ENCODE data around the gene ZNF697. TPM values are rescaled to one million over a fixed set of nuclear protein-coding genes. Genes with fewer than 3 reads are reported as not detected.

ZNF697 gene
- total and polyA plus RNA-seq, 2 of the 4 experiments (the other 2 are of a cell fraction), result 6.2 to 10.2 TPM

- Histone ChIP-seq H3K4me1 (ENCODE audit: control insufficient read depth, insufficient read depth, low read length) (peaks cover 12% of the 10 kb centered on the region), H2BK20ac (ENCODE audit: low read depth, low read length) (no peak overlapping the region), H2AK5ac (ENCODE audit: low read depth, low read length) (no peak overlapping the region), H3K9me1 (ENCODE audit: insufficient read depth, low read length) (peaks cover 15% of the 10 kb centered on the region), H3K9ac (ENCODE audit: low read depth, low read length) (no peak overlapping the region), H3K18ac (ENCODE audit: low read depth, low read length) (no peak overlapping the region), H2AFZ (replicated peaks; ENCODE audit: low read length, poor library complexity) (no peak overlapping the region), H3K36me3 (ENCODE audit: control insufficient read depth, insufficient read depth, low read length) (peaks cover 35% of the 10 kb centered on the region), H4K91ac (ENCODE audit: insufficient read depth, low read depth, low read length) (no peak overlapping the region), H3K14ac (replicated peaks; ENCODE audit: low read depth, low read length) (no peak overlapping the region), H2AK9ac (replicated peaks; ENCODE audit: low read depth, low read length, poor library complexity) (no peak overlapping the region), H3K23ac (ENCODE audit: low read depth, low read length) (no peak overlapping the region), H2BK5ac (ENCODE audit: low read depth, low read length, poor library complexity, severe bottlenecking) (no peak overlapping the region), H3K4me2 (ENCODE audit: low read depth, low read length) (no peak overlapping the region), H3K56ac (ENCODE audit: extremely low read depth, insufficient read depth, low read length) (no peak overlapping the region), H4K20me1 (ENCODE audit: insufficient read depth, low read length) (peaks cover 25% of the 10 kb centered on the region; the same call in 1 of the 2 replicates), H4K8ac (ENCODE audit: low read depth in 2 of 2, low read length in 2 of 2) (no peak overlapping the region), H3K9me3 (ENCODE audit: control insufficient read depth, insufficient read depth, low read length) (no peaks in the 10 kb centered on the region), H3K27ac (ENCODE audit: insufficient read depth, low read length) (no peak overlapping the region), H2BK120ac (ENCODE audit: low read depth, low read length) (no peak overlapping the region), H2BK15ac (ENCODE audit: low read depth, low read length) (no peak overlapping the region), H3K4me3 (ENCODE audit: insufficient read depth, low read depth, low read length) (no peak overlapping the region), H3K79me1 (ENCODE audit: low read depth in 1 of 2, low read length in 2 of 2) (peaks cover 35 to 49% of the 10 kb centered on the region in 2 experiments), H3K27me3 (ENCODE audit: control insufficient read depth, insufficient read depth, low read length) (no peaks in the 10 kb centered on the region), H4K5ac (ENCODE audit: low read depth, low read length) (no peak overlapping the region), H3K4ac (ENCODE audit: low read depth, low read length) (no peak overlapping the region)
- 89% methylated on average over 9 of the region's 30 CpGs; no CpG with 5 or more reads in 1 of the 2 experiments for WGBS, 2 experiments (ENCODE audit: extremely low coverage in 2 of 2, insufficient read length in 1 of 2)
- in situ Hi-C loops (cut with MboI; ENCODE audit: low sequenced_read_pairs) (no loop called here), intact Hi-C loops (cut with micrococcal nuclease) (no loop called here), dilution Hi-C loops (cut with HindIII; ENCODE audit: low sequenced_read_pairs, unreplicated experiment) (no loop called here)
- no peak for ATAC-seq (ENCODE audit: low read depth)
- ChIA-PET POLR2A (ENCODE audit: unreplicated experiment) (no interaction called here), CTCF (no interaction called here)
- TF ChIP-seq CTCF (conservative IDR thresholded peaks at IDR 0.05; ENCODE audit: low read depth, low read length) (no peak), NFE2L2 (IDR thresholded peaks at IDR 0.05; ENCODE audit: low read depth, low read length) (no peak), RCOR1 (IDR thresholded peaks at IDR 0.05; ENCODE audit: insufficient replicate concordance, low read length) (no peak), MAFK (IDR thresholded peaks at IDR 0.05; ENCODE audit: low read depth, low read length) (no peak), RAD21 (IDR thresholded peaks at IDR 0.05; ENCODE audit: low read length) (no peak), CEBPB (IDR thresholded peaks at IDR 0.05; ENCODE audit: low read depth, low read length) (no peak), MAZ (IDR thresholded peaks at IDR 0.05; ENCODE audit: borderline replicate concordance, low read depth, low read length) (no peak), POLR2A (IDR thresholded peaks at IDR 0.05; ENCODE audit: low read depth, low read length) (no peak), FOS (IDR thresholded peaks at IDR 0.05; ENCODE audit: low read depth, low read length) (no peak), CHD1 (IDR thresholded peaks at IDR 0.05; ENCODE audit: low read depth, low read length) (no peak), RFX5 (IDR thresholded peaks at IDR 0.05; ENCODE audit: low read depth, low read length) (no peak), USF2 (IDR thresholded peaks at IDR 0.05; ENCODE audit: low read depth, low read length) (no peak), SMC3 (IDR thresholded peaks at IDR 0.05; ENCODE audit: low read depth, low read length) (no peak), MXI1 (IDR thresholded peaks at IDR 0.05; ENCODE audit: borderline replicate concordance, low read depth, low read length) (no peak)
- TF ChIP-seq, protein P1, sequence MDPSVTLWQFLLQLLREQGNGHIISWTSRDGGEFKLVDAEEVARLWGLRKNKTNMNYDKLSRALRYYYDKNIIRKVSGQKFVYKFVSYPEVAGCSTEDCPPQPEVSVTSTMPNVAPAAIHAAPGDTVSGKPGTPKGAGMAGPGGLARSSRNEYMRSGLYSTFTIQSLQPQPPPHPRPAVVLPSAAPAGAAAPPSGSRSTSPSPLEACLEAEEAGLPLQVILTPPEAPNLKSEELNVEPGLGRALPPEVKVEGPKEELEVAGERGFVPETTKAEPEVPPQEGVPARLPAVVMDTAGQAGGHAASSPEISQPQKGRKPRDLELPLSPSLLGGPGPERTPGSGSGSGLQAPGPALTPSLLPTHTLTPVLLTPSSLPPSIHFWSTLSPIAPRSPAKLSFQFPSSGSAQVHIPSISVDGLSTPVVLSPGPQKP (IDR thresholded peaks at IDR 0.05; ENCODE audit: borderline replicate concordance, low read depth, low read length), result no peak
- no peak for DNase-seq
- no TSS peak for BruUV-seq (replicated peaks)
Measured at GRCh38 chr1:119623678-119624077, 24.4 kb downstream of the ZNF697 start.

All from IMR-90 (cell line).